Activated gamma-delta T cell treated with anti-CD3 and anti-CD28 coated beads, Interleukin-2, amount 50 U/mL, for 16 hours (primary cell): Measurements from ENCODE around the gene KRT9.
"Not testable (repeated sequence)": the region's sequence is repeated elsewhere in the genome, so short reads cannot be mapped to it uniquely, and the experiment has no call there.

Source experiments
- DNase-seq: peaks from one replicate; pipeline ENCODE4 v3.0.0-alpha.2; 2020; ENCODE audit warnings: low read depth

The KRT9 gene, protein sequence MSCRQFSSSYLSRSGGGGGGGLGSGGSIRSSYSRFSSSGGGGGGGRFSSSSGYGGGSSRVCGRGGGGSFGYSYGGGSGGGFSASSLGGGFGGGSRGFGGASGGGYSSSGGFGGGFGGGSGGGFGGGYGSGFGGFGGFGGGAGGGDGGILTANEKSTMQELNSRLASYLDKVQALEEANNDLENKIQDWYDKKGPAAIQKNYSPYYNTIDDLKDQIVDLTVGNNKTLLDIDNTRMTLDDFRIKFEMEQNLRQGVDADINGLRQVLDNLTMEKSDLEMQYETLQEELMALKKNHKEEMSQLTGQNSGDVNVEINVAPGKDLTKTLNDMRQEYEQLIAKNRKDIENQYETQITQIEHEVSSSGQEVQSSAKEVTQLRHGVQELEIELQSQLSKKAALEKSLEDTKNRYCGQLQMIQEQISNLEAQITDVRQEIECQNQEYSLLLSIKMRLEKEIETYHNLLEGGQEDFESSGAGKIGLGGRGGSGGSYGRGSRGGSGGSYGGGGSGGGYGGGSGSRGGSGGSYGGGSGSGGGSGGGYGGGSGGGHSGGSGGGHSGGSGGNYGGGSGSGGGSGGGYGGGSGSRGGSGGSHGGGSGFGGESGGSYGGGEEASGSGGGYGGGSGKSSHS

DNA sequence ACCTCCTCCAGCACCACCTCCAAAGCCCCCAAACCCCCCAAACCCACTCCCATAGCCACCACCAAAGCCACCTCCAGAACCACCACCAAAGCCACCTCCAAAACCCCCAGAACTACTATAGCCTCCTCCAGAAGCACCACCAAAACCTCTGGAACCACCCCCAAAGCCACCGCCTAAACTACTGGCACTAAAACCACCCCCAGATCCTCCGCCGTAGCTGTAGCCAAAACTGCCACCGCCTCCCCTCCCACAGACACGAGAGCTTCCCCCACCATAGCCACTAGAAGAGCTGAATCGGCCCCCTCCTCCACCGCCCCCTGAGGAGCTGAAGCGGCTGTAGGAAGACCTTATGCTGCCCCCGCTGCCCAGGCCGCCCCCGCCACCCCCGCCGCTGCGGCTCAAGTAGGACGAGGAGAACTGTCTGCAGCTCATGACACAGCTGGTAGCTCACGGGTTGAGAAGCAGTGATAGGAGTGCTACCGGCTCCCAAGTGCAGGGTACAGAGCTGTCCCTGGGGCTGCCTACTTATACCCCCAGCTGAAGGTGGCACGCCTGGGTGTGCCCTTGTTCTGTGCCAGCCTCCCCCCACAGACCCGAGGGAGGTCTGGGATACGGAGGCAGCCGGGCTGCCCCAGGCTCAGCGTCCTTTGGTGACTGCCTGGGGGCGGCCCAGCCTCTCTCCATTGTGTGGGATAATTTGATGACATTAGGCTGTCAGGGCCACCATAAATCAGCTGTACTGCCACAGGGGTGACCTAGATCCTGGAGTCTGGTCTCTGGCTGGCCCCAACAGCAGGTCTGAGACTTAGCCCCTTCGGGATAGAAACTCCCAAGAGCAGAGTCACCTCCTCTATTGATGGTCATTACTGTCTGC, at the start of gene KRT9:
Gene KRT9 (minus strand): TSS at position 499 of the 874 bp plus-strand sequence. CDS start 67 bp downstream, at position 432.
- no peak for DNase-seq

DNA sequence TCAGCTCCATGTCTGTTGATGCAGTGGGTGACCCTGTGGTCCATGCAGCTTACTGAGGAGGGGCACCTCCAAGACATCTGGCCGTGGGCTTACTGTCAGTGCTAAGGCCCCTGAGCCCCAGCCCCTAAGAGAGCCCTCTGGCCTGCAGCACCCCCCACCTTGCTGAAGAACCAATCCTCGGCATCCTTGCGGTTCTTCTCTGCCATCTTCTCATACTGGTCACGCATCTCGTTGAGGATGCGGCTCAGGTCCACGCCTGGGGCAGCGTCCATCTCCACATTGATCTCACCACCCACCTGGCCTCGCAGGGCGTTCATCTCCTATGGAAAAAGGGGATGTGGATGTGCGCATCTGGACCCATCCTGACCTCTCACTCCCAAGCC, 49.6 kb upstream of the KRT9 start:
- DNase-seq = not testable (repeated sequence)

GRCh38 chr17:41620583-41621434, 49.0 kb upstream of the KRT9 start:
- DNase-seq = no peak

GRCh38 chr17:41619927-41620582, 48.2 kb upstream of the KRT9 start:
- DNase-seq = not testable (repeated sequence)

DNA sequence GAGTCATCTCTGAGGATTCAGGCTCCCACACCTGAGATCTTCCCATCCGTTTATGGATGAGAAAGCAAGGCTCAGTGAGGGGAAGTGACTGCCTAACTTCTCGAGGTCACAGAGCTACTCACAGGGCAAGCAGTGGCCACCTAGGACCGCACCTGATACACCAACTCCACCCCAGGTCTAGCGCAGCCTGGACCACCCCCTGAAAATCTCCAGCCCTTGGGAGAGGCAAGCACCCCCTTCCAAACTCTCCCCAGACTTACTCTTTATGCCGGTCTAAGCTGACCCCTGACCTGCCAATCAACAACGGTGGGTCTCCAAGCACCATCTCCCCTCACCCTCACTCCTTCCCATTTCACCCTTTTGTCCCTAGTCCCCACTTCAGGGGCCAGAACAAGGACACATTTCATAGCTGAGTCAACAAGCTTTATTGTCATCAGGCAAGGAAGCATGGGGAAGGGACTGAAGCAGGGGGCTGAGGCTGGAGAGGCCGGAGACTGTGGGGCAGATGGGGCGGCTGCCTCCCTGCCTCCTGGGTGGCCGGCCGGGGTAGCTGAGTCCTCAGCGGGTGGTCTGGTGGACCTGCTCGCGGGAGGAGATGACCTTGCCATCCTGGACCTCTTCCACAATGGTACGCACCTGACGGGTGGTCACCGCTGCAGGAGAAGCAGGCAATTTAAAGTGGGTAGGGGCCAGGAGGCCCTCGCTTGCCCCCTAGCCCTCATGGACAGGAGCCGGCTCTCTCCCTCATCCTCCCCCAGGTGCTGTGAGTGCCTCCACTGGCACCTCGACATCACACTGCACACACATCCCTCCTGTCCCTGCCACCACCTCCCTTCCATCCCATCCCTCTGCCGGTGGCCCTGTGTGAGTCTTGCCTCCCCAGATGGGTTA, 47.4 kb upstream of the KRT9 start:
- DNase-seq = no peak

DNA sequence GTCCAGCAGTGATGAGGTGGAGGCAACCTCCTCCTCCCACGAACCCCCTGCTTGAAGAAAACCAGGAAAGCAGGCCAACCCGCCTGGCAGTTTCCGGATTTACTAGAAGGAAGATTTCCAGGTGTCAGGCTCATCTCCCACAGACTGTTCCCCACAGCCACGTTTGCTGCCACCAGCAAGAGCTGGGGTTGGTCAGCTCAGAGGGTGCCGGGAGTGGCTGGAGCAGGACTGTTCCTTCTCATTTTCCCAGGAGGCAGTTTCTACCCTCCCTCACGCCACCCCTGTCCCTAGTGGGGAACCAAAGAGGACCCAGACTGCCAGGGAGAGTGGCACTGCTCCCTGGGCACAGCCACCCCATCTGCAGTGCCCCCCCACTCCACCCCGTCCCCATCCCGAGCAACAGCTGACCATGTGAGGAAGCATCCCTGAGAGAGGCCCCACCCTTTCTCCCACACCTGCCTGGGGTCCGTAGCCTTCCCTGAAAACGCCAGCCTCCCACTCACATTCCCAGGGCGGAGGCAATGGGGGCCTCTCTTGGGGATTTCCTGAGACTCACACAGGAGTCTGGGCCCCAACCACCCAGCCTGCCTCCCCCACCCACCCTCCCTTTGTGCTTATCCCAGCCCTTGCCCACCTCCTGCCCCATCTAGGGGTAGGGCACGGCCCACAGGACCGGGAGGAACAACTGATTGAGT, 46.6 kb upstream of the KRT9 start:
- DNase-seq = no peak

GRCh38 chr17:41617698-41618097, 45.8 kb upstream of the KRT9 start:
- DNase-seq = no peak

DNA sequence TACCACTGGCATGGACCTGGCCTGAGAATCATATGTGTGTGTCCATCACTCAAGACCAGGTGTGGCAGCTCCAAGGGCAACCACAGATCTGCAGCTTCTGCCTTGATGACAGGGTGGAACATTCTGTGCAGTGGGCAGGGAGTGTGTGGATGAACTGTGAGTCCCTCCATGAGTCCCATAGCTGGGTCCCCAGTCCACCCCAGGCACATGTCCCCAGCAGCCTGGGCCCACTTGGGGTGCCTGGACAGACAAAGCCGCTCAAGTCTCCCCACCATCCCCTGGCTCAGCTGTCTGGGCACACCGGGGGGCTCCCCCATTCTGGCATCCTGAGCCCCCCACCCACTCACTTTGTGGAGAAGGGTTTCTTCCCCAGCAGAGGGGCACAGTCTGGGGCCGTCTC, 45.3 kb upstream of the KRT9 start:
- no peak for DNase-seq

DNA sequence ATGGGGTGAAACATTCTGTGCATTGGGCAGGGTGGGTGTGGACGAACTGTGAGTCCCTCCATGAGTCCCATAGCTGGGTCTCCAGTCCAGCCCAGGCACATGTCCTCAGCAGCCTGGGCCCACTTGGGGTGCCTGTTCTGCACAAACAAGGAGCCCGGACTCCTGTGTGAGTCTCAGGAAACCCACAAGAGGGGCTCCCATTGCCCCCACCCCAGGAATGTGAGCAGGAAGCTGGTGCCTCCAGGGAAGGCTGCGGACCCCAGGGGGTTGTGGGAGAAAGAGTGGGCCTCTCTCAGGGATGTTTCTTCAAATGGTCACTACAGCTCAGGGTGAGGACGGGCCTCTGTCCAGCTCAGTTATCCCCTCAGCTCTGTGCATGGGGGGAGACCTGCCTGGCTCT, 44.6 kb upstream of the KRT9 start:
- not testable (repeated sequence) for DNase-seq

GRCh38 chr17:41615454-41615853, 43.6 kb upstream of the KRT9 start:
- DNase-seq = no peak

- not testable (repeated sequence) for DNase-seq
These were observed 42.9 kb upstream of the KRT9 start for GRCh38 chr17:41614767-41615166.

DNA sequence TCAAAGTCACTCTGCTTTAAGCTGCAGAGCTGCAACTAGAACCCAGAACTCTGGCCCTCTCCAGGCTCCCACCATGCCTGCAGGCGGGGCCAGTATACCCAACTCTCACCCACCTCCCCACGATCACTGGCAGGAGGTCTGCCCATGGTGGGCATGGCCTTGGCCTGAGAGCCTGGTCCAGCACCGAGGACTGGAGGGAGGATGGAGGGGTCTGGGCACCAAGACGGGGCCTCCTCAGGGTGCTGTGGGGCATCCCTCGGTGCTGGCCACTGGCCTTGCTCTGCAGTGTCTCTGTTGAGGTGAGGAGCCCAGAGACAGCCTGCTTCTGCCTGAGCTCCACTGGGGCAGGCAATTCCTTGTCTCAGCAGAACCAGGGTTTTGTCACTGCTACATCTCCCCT, 42.2 kb upstream of the KRT9 start:
- no peak for DNase-seq

- DNase-seq = no peak
These were observed 41.6 kb upstream of the KRT9 start for GRCh38 chr17:41613277-41614082.

DNA sequence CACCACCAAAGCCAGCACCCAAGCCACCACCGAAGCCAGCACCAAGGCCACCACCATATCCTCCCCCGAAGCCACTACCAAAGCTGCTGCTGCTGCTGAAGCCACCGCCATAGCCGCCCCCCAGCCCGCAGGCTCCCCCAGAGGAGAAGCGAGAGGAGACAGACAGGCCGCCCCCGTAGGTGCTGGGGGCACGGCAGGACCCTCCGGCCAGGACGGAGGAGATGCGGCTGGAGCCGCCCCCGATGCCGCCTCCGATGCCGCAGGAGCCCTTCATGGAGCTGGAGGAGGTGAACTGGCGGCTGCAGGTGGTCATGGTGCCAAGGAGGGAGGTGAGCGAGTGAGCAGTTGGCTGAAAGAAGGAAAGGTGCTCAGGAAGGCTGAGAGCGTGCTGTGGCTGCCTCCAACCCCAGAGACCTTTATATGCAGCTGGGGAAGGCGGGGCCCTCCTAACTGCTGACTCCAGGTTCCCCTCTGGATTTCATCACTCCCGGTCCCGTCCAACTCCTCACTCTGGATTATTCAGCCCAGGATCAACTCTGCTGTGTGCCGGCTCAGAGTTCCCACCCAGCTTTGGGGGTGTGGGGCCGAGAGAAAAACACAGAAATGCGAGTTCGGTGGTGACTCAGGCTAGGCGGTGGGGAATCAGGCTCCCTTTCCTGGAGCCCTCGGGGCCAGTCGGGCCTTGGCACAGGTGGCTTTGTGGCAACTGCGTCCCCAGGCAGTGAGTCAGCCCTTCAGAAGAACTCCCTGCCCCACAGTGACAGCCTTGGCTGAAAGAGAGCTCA, 40.7 kb upstream of the KRT9 start, which contains the start of gene KRT16:
Gene KRT16 (minus strand): TSS at position 392 of the 785 bp plus-strand sequence. CDS start 79 bp downstream, at position 313.
- DNase-seq = not testable (repeated sequence)

DNA sequence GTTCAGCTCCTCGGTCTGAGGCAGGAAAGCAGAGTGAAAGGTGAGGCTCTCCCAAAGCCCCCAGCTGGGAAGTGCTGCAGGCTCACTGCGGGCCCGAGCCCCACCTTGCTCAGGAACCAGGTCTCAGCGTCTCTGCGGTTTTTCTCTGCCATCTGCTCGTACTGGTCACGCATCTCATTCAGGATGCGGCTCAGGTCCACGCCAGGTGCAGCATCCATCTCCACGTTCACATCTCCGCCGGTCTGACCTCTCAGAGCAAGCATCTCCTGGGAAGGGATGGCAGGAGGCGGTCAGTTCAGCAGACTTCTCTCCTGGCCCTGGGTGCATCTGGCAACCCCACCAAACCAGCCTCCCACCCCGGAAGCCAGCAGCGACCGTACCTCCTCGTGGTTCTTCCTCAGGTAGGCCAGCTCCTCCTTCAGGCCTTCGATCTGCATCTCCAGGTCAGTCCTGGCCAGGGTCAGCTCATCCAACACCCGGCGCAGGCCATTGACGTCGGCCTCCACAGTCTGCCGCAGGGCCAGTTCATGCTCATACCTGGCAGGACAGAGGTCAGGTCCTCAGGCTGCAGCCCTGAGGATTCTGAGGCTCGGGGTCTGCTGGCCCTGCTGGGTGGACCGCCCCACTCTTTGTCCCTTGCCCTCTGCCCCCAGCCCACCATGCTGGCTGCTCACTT, 39.2 kb upstream of the KRT9 start:
- DNase-seq = no peak

GRCh38 chr17:41610061-41610517, 38.2 kb upstream of the KRT9 start:
- not testable (repeated sequence) for DNase-seq

DNA sequence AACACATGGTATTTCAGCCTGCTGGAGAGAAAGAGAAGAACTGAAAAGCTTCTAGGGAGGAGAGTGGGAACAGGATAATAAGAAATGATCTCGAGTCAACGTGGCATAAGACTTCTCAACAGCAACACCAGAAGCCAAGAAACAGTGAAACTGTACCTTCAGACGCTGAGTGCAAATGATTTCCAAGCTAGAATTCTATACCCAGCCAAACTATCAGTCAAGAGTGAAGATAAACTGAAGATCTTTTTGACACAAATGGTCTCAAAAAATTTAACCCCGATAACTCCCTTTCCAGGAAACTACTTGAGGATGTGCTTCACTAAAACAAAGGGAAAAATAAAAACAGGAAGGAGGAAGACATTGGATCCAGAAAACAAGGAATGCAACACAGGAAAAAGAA, 35.1 kb upstream of the KRT9 start:
- DNase-seq = not testable (repeated sequence)
